ENCODE measurements around the gene PPIA.
"Not testable (repeated sequence)": the region's sequence is repeated elsewhere in the genome, so short reads cannot be mapped to it uniquely, and the experiment has no call there.

Gene PPIA

DNA sequence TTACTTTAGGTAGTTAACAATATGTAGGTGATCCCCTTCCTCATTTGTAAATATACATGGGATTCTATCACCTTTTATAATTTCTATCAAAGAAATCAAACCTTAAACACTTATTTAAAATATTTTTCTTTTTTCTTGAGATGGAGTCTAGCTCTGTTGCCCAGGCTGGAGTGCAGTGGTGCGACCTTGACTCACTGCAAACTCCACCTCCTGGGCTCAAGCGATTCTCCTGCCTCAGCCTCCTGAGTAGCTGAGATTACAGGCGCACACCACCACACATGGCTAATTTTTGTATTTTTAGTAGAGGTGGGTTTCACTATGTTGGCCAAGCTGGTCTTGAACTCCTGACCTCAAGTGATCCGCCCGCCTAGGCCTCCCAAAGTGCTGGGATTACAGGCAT is 47.0 kb downstream of the PPIA start:
- DNase-seq = not testable (repeated sequence)

DNA sequence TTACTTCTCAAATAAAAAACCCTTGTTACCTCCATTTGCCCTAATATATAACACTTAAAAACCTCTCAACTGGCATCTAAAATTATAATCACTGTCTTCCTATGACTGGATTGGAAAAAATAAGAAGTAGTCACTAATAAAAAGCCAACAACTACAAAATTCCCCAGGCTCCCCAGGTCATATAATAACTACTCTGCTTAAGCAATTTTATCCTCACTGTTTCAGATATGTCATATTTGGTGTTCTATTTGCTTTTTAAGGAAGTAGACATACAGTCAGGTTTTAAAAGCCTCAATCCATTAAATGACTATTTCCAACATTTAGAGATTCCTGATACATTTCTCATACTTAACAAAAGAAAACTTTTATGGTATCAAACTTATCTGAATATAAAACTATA is 49.0 kb downstream of the PPIA start:
- DNase-seq = peak; percentile 44

DNA sequence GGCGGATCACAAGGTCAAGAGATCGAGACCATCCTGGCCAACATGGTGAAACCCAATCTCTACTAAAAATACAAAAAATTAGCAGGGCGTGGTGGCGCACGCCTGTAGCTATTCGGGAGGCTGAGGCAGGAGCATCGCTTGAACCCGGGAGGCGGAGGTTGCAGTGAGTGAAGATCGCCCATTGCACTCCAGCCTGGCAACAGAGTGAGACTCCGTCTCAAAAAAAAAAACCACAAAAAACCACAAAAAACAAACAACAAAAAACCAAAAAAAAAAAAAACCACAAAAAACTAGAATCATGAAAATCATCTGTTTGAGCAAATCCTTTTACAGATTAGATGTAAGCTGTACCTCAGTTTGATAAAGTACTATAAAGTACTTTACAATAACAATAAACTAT is 49.9 kb downstream of the PPIA start:
- not testable (repeated sequence) for DNase-seq

DNA sequence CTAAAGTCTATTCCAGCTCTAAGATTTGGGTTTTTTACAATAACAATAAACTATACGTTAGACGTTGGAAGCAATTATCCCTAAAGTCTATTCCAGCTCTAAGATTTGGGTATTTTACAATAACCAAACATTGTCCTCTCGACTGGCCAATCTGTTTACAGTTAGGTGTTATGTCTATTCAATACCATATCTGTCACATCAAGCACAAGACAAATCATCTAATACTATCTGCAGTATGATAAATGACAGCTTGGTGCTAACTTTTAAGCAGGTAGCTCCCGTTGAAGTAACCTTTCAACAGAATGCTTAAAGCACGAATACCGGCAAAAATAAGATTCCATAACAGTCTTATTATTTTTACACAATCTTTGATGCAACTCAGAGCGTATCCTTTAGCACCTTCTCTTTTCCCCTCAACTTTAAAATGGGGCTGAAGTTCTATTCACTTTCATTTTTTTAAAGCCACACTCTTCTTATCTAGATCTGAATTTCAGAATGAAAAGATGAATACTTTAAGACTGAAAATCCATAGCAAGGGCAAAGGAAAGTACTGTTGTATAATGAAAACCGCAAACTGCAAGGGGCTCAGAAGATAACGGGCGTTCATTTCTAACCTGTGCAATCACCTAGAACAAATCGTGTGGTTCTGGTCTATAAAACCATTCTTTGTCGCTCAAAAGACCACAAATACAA is 50.5 kb downstream of the PPIA start:
- DNase-seq = peak; percentile 100

DNA sequence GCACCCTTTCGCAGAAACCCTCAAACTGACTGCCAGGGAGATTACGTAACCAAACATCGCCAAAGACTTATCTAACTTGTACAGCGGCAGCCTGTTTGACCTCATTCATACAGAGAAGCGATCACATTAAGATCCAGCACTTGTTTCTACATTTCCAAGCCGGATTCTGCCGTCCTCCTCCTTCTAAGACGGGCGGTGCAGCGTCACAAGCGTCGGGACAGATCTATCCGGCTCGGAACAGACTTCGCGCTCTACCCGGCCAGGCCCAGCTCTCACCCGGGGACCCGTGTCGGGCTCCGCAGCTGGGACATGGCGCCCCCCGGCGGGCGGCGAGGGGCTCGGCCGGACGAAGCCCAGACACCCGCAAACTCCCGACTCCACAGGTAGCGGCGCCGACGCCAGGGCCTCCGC is 51.0 kb downstream of the PPIA start:
- DNase-seq = no peak

DNA sequence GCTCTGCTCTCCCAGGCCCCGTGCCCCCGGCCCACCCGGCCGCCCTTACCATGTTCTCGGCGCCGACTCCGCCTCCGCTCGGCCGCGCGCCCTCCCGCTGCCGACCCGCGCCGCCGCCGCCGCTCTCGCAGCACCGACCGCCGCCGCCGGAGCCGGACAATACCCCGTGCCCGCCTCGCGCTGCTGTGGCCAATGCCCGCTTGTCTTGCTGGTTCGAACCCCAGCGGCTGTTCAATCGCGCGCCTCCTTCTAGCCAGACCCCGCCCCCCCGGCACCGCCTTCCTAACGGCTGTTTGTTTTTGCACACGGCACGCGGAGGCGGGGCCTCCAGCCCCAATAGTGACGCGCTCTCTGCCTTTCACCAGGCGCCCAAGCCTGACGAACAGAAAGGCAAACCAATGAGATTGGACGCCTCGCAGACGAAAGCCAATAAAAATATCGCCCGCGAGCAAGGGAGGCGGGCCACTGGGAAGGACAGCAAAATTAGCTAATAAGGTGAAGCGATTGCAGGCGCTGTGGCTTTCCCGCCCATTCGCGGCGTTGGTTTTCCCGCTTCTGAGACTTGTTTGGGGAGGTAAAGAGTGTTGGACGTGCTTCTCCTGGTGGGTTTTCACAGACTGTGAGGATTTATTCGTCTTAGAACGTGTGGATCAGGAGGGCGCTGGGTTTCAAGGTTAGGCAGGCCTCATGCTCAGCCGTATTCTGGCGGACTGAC is 51.6 kb downstream of the PPIA start, which contains the start of gene H2AZ2:
Gene H2AZ2, minus strand, starts transcription at position 168 of the 715 bp plus-strand sequence. Its CDS starts 116 bp downstream, at position 52.
- peak; percentile 100 for DNase-seq

DNA sequence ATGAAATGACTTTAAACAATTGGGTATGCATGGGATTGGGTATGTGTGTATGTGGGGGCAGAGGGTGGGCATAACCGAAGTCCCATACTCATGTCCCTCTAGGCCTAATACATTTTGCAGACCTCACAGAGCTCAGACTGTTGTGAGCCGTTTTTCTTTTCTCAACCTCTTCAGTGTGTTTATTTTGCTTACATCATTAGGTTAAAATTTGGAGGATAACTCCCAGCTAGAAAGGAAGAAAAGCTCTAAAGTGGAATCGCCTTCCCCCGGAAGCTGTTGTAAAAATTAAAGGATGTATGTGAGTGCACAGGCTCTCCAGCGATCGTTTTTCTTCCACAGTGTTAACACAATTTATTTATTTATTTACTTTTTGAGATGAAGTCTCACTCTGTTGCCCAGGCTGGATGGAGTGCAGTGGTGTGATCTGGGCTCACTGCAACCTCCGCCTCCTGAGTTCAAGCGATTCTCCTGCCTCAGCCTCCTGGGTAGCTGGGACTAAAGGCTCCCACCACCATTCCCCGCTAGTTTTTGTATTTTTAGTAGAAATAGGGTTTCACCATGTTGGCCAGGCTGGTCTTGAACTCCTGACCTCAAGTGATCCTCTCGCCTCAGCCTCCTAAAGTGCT is 52.9 kb downstream of the PPIA start:
- no peak for DNase-seq

DNA sequence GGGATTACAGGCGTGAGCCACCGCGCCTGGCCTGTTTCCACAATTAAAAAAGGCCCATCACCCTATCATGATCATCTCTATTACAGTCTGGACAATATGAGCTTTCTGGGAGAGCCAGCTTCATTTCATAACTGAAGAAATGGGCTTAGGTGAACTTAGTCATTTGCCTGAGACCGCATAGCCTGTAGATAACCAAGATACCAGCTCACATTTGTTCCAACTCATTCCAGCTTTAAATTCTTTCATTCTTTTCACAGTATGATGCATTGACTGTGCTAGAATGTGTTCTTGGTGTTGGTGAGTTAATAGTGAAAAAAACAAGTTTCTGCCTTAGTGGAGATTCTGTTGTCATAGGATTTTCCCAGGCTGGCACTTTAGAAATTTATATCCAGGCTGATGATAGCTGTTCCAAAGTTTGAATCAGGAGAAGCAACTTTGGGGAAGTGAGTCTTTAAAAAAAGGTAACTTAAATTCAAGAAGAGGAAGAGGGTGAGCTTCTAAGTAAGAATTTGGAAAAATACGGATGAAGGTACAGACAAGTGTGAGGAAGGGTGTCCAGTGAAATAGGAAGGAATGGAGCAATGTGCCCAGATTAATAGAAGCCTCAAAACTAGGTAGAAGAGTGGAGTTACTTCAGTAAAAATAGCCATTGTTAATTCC is 53.5 kb downstream of the PPIA start:
- no peak for DNase-seq

DNA sequence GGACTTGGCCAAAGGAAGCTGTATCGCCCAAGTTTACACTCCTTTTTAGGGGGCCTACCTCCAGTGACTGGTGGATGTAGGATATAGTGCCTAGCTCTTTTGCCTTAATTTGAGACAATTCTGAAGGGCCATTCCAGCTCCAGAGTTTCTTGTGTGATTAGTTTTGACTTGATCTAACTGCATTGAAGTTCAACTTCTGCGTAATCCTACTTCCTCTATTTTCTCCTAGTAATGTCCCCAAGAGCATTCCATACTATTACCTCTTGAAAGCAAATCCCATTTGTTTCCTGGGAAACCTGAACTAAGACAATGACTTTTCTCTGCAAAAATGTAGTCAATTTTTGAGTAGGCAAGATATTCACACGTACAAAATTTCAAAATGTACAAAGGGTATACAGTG is 56.1 kb downstream of the PPIA start:
- DNase-seq = no peak

All from GF-D8 (cell line).